GM12892 (cell line): Measurements from ENCODE around the gene ART4.

Experiments used
- POLR2A ChIP-seq: IDR thresholded peaks from 2 replicates; pipeline ENCODE4 v1.6.1; 2011; ENCODE audit warnings: low read depth, low read length, control low read depth
- POLR2AphosphoS5 ChIP-seq: IDR thresholded peaks from 2 replicates; pipeline ENCODE4 v1.6.1; 2011; ENCODE audit warnings: low read depth, low read length, control low read depth
- TAF1 ChIP-seq: IDR thresholded peaks from 2 replicates; pipeline ENCODE4 v1.6.1; 2011; ENCODE audit warnings: low read depth, mild to moderate bottlenecking, control low read depth, low read length, borderline replicate concordance

GRCh38 chr12:14803011-14803829 lies 40.1 kb downstream of the ART4 start, which contains the start of the genes C12orf60 and WBP11:
- TF ChIP-seq TAF1 (0 out of 2 replicates have a peak, but pooled peaks have one; percentile 63), POLR2A (peak; percentile 84), POLR2AphosphoS5 (peak; percentile 65; the same call in 1 of the 2 replicates)
